Ureter (tissue), 1 donor: ENCODE results near the gene MICALL2. TPM values are rescaled to one million over a fixed set of nuclear protein-coding genes. Genes with fewer than 3 reads are reported as not detected.
A peak's percentile ranks its signal among the peaks of the same experiment; 100 is the strongest.

ENCODE experiments used
- DNase-seq: peaks from one replicate; pipeline ENCODE4 v3.0.0-alpha.2; 2020; ENCODE audit warnings: low spot score
- total RNA-seq: library from RNA; stranded (reverse); gene quantifications from one replicate; pipeline ENCODE4 v1.2.4, GENCODE V29; 2023
- donor health status: DM: yes; HTN: yes; CAD: no.

MICALL2 gene
- total RNA-seq, 1 donor from 2014 or later = 54.7 TPM

DNA sequence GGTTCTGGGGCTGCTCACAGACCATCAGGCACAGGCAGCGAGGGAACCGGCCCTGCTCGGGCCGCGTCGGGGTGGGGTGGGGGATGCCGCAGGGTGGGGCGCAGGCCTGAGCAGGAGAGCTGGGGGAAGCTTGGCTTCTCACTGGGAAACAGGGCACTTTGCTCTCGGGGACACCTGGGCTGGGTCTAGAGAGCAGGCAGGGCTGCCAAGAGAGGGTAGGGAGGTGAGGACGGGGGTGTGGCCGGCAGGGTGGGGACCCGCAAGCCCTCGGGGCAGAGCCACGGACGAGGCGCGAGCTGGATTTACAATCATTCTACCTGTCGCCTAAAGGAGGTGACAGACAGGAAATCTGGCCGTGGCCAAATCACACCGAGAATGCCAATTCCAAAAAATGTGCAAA, 33.9 kb upstream of the MICALL2 start:
- no peak for DNase-seq

- DNase-seq = no peak
These were observed 33.4 kb upstream of the MICALL2 start for GRCh38 chr7:1492640-1493039.

GRCh38 chr7:1492221-1492620, 33.0 kb upstream of the MICALL2 start:
- DNase-seq = no peak

DNA sequence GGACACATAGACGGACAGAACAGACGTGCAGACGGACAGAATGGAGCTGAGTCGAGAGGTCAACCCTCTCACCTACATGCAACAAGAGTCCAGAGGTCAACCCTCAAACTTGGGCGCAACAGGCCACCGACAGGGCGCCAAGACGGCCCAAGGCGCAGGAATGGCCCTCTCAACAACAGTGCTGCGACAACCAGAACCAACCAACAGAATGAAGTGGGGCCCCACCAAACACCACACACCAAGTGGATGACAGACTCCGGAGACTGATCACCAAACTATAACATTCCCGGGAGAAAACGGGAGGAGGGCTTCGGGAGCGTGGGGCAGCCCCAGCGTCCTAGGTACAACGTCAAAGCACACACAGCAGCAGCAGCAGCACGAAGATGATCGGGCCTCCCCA, 31.6 kb upstream of the MICALL2 start:
- no peak for DNase-seq

- DNase-seq = no peak
These were observed 30.1 kb upstream of the MICALL2 start for GRCh38 chr7:1489336-1489735.

GRCh38 chr7:1488016-1488415, 28.7 kb upstream of the MICALL2 start:
- no peak for DNase-seq

GRCh38 chr7:1487466-1487865, 28.2 kb upstream of the MICALL2 start:
- DNase-seq = no peak

- no peak for DNase-seq
These were observed 27.3 kb upstream of the MICALL2 start for GRCh38 chr7:1486571-1486970.

DNA sequence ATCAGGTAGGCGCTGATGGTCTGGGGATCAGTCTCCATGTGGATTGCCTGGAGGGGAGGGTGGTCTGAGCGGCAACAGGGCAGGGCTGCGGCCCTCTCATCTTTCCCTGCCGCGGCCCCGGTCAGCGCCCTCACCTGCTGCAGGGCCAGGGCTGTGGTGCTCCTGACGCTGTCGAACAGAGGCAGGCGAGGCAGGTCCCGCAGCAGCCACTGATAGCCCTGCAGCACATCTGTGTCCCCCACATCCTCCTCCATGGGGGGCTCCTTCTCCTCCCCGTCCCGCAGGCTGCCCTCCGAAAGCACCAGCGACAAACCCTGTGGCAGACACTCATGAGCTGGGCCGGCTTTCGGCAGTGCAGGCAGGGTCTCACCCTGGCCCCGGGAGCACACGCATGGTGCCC, 25.9 kb upstream of the MICALL2 start:
- DNase-seq = no peak

DNA sequence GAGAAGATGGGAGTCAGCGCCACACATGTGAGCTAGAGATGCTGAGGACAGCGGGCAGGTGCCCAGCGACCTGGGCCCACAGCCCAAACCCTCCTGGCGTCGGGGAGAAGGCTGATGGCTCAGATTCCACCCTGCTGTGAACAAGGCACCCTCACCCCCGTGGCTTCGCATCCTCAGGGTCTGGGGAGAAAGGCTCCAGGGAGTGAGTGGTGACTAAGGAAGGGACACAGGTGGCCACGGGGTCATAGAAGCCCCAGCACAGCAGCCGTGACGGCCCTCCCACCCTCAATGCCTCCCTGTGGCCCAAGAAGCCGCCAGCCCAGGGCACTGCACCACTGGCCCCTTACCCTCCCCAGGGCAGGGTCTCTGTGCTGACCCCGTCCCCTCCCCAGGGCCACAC, 25.3 kb upstream of the MICALL2 start:
- DNase-seq = no peak

DNA sequence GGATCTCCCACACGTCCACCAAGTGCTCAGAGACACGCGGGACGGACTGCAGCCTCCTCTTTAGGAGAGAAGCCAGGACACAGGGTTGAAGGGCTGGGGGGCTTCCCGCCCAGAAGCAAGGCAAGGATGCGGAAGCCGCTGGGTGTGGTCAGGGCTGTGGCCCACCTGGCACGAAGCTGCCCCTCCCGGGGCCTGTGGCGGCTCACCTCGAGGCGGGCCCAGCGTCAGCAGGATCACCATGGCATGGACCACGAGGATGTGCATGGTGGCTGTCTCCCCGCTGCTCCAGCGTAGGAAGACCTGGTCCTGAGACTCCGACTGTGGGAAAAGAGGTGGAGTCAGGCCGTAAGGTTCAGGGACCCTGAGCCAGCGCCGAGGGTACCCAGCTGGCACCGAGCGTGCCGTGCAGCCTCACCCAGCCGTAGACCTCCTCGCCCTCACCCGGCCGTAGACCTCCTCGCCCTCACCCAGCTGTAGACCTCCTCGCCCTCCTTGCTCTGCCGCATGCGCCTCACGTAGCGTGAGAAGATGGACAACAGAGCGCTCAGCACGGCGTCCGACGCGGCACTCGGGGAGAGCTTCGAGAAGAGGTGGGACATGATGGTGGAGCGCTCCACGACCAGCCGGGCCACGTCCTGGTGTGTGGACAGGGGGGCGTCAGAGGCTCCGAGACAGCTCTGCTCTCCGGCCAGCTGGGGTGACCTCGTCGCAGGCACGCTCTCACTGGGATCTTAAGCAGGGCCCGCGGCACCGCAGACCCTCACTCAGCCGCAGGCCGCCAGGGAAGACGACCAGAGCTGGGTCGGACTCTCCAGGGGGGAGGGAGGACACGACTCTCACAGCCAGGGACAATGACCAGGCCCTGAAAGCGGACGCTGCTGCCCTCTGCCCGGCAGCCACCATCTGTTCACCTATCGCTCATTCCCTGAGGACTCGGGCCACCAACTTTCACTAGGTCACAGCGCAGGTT, 24.6 kb upstream of the MICALL2 start:
- DNase-seq = no peak

DNA sequence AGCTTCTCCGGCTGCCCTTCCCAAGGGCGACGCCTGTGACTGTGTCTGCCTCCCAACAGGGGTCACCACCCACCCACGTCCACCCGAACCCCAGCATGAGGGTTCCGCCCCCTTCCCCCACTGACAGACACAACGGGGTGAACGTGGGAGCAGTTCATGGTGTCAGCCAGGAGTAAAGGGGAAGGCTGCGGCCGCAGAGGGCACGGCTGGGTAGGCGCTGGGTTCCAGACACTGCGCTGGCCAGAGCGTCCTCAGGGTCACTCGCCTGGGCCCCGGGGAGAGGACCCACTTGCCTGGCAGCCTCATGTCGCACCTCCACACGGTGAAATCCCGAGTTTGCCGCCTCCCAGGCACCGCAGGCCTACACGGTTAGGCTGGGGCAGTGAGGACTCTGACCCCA, 23.8 kb upstream of the MICALL2 start:
- no peak for DNase-seq

DNA sequence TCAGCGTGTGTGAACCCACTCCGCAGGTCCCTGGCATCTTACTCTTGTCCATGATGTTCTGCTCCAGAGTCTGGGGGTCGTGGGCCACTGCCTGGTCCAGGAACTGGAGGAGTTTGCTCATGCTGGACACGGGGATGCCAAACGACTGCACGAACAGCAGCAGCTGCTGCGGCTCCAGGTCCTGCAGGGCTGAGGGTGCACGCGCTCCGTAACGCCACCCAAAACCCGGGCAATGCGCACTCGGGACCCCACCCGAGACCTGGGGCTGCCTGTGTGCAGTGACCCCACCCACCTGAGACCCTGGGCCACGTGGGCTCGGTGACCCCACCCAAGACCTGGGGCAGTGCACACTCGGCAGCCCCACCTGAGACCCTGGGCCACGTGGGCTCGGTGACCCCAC, 22.0 kb upstream of the MICALL2 start:
- no peak for DNase-seq

GRCh38 chr7:1480670-1481069, 21.4 kb upstream of the MICALL2 start:
- DNase-seq = no peak

GRCh38 chr7:1479287-1479686, 20.0 kb upstream of the MICALL2 start:
- DNase-seq = no peak

GRCh38 chr7:1478480-1478879, 19.2 kb upstream of the MICALL2 start:
- DNase-seq = no peak

DNA sequence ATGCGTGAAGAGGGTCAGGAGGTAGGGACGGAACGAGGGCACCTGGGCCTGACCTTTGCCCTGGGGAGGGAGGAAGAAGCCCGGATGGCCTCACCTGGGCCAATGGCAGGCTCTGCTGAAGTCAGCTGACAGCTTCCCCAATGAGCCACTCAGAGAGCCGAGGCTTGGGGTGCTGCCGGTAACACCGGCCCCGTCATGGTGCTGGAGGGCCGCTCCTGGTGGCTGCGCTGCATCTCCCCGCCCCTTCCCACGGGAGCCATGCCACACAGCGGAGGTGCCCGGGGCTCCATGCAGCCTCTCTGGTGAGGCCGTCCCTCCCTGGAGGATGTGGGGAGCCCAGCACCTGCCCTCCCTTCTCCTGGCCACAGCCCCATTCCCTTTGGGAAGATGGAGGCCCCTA, 17.6 kb upstream of the MICALL2 start:
- no peak for DNase-seq

DNA sequence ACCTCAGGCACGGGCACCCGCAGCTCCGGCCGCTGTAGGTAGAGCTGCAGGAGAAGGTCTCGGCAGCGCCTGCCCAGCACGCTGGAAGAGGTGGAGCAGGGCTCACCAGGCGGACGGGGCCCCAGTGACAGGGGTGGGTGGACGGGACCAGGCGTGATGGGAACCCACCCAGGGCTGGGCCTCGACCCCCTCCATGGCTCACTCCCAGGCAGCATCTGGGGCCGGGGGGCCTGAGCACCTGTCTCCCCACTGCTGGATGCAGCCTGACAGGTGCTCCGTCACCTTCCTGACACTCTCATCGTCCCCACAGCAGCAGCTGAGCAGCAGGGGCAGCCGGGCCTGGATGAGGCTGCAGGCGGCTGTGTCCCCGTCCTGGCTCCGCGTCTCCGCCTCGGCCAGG, 16.7 kb upstream of the MICALL2 start:
- no peak for DNase-seq

- DNase-seq = no peak
These were observed 16.1 kb upstream of the MICALL2 start for GRCh38 chr7:1475393-1475792.

DNA sequence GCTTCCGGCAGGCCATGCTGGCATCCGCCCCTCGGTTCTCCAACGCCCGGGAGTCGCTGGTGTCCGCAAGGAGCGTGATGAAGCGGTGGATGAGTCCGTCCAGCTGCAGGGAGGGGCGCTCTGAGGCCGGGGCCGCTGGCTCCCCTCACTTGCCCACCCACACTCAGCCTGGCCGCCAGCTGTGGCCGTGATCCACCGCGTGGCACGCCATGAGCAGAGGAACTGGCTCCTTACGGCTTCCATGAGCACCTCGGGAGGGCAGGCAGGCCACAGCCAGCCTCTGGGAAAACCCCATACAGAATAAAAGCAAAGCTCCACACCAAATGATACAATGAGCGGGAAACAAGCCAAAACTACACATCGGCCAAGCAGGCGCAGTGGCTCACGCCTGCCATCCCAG, 15.5 kb upstream of the MICALL2 start:
- no peak for DNase-seq

DNA sequence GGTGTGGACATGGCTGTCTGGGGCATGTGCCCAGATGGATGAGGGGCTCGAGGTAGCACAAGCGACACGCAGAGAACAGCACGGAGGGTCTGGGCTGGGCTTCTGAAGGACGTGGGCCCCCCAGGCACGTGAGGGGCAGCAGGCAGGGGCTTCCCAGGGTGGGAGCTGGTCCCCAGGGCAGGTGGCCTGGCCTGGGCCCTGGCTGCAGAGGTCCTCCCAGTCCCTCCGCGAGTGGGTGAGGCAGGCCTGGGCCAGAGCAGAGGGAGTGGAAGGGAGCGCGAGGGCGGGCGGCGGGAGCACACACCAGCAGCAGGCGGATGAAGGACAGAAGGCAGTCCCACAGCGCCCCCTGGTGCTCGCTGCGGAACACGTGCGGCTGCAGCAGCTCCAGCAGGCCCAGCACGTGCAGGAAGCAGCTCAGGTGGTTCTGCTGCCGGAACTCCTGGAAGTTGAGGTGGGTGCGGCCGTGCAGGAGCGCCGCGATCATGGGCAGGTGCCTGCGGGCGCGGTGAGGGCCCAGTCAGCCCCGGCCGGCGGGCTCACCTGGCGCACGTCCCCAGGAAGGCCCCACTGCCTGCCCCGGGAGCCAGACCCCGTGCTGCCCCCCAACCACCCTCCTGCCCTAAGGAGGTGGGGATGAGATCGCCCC, 14.7 kb upstream of the MICALL2 start:
- DNase-seq = peak; percentile 90

- no peak for DNase-seq
These were observed 11.6 kb upstream of the MICALL2 start for GRCh38 chr7:1470901-1471300.

DNA sequence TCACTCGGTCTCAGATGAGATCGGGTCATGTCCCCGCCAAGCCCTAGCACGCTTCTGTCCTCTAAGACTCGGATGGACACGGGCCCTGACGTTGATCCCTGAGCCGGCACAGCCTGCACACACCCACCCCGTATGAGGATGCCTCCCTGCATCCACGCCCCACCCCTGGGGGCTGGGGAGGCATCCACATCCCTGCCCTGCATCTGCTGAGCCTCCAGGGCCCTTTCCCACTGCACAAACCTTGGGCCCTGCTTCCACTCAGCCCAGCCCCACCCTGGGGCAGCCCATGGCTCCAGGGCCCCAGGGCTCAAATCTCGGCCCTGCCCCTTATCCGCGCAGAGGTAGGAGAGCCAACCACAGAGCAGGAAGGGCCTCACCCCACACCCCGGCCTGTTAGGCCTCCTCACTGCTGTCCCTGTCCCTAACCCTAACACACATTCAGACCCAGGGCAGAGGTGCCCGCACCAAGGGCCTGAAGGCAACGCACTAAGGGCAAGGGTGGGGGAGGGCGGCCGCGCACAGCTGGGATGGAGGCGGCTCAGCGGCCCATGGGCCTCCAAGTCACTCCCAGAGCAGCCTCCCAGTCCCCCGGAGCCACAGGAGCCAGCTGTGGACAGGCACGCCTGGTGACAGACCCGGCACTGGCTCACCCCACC, 9.5 kb upstream of the MICALL2 start:
- DNase-seq = no peak
